CD14-positive monocyte (primary cell): Measurements from ENCODE around the gene DNA2. TPM values are rescaled to one million over a fixed set of nuclear protein-coding genes. Genes with fewer than 3 reads are reported as not detected.

Experiments
- DNase-seq, 3 donors: peaks; one replicate each; pipeline ENCODE4 v3.0.0-alpha.2; 2011 to 2022
- H2AFZ ChIP-seq: 2 replicates; pipeline ENCODE4 v1.6.0; 2012; ENCODE audit warnings: mild to moderate bottlenecking, low read depth, low read length, inconsistent platforms; ENCODE audit not compliant: insufficient read depth, poor library complexity, severe bottlenecking
- H3K27ac ChIP-seq, 2 donors: 1 replicate in 1 of 2; 2 replicates in 1 of 2; pipeline ENCODE4 v1.5.1; 2012 to 2013; ENCODE audit warnings: low read length in 2 of 2, control low read depth in 1 of 2, inconsistent platforms in 1 of 2, low read depth in 1 of 2, mild to moderate bottlenecking in 1 of 2
- H3K27me3 ChIP-seq, 2 donors: one replicate each; pipeline versions ENCODE4 v1.6.0 to v1.6.1; 2011 to 2013; ENCODE audit warnings: low read length in 2 of 2; ENCODE audit not compliant: control insufficient read depth in 2 of 2, insufficient read depth in 2 of 2
- H3K36me3 ChIP-seq, 2 donors: replicated peaks in 1 of 2; 1 replicate in 1 of 2; 2 replicates in 1 of 2; pipeline versions ENCODE4 v1.5.1 to v1.6.1; 2012 to 2013; ENCODE audit warnings: low read length in 2 of 2, control low read depth in 1 of 2, inconsistent platforms in 1 of 2, mild to moderate bottlenecking in 1 of 2; ENCODE audit not compliant: insufficient read depth in 2 of 2, control insufficient read depth in 1 of 2
- H3K4me1 ChIP-seq, 2 donors: 1 replicate in 1 of 2; 2 replicates in 1 of 2; pipeline versions ENCODE4 v1.5.1 to v1.6.1; 2012 to 2013; ENCODE audit warnings: low read length in 2 of 2, control low read depth in 1 of 2, inconsistent platforms in 1 of 2, mild to moderate bottlenecking in 1 of 2, moderate library complexity in 1 of 2; ENCODE audit not compliant: insufficient read depth in 2 of 2, control insufficient read depth in 1 of 2
- H3K4me2 ChIP-seq: replicated peaks from 2 replicates; pipeline ENCODE3; 2012; ENCODE audit warnings: low read length, moderate library complexity, mild to moderate bottlenecking; ENCODE audit not compliant: poor library complexity, severe bottlenecking; ENCODE audit errors: extremely low read depth
- H3K4me3 ChIP-seq, 3 experiments: fragments of 200-600 bp in 1 of 3; sonication (generic) in 1 of 3; replicated peaks in 1 of 3; 1 replicate in 2 of 3; 2 replicates in 1 of 3; pipeline ENCODE4 v1.5.1; 2011 to 2013; ENCODE audit warnings: low read length in 3 of 3, mild to moderate bottlenecking in 3 of 3, control low read depth in 2 of 3, low read depth in 2 of 3, inconsistent platforms in 1 of 3, moderate library complexity in 1 of 3
- H3K79me2 ChIP-seq: 2 replicates; pipeline ENCODE4 v1.6.0; 2012; ENCODE audit warnings: mild to moderate bottlenecking, control low read depth, inconsistent platforms, low read length, moderate library complexity; ENCODE audit not compliant: insufficient read depth
- H3K9ac ChIP-seq: 2 replicates; pipeline ENCODE4 v1.6.0; 2017; ENCODE audit warnings: low read length, mild to moderate bottlenecking; ENCODE audit not compliant: insufficient read depth, poor library complexity, severe bottlenecking
- H3K9me3 ChIP-seq, 2 donors: replicated peaks in 1 of 2; 1 replicate in 1 of 2; 2 replicates in 1 of 2; pipeline versions ENCODE4 v1.5.1 to v1.6.1; 2012 to 2013; ENCODE audit warnings: low read length in 2 of 2, control low read depth in 1 of 2; ENCODE audit not compliant: control insufficient read depth in 1 of 2, insufficient read depth in 1 of 2
- H4K20me1 ChIP-seq: 2 replicates; pipeline ENCODE4 v1.6.0; 2012; ENCODE audit warnings: mild to moderate bottlenecking, low read length, control low read depth, moderate library complexity; ENCODE audit not compliant: insufficient read depth
- H3K27ac Mint-ChIP-seq, 7 donors: one replicate each; pipeline ENCODE4 v1.8.0; 2020; ENCODE audit warnings: mild to moderate bottlenecking in 7 of 7, mixed read lengths in 7 of 7, moderate library complexity in 6 of 7, inconsistent platforms in 2 of 7
- H3K27me3 Mint-ChIP-seq, 3 donors: one replicate each; pipeline ENCODE4 v1.8.0; 2021 to 2022; ENCODE audit warnings: low read depth in 3 of 3, mild to moderate bottlenecking in 3 of 3, mixed read lengths in 3 of 3, moderate library complexity in 3 of 3, inconsistent platforms in 1 of 3
- H3K36me3 Mint-ChIP-seq, 2 donors: one replicate each; pipeline ENCODE4 v1.8.0; 2020; ENCODE audit warnings: mixed read lengths in 2 of 2, inconsistent platforms in 1 of 2, mild to moderate bottlenecking in 1 of 2
- H3K4me1 Mint-ChIP-seq: one replicate; pipeline ENCODE4 v1.8.0; 2020; ENCODE audit warnings: mild to moderate bottlenecking, mixed read lengths
- H3K4me3 Mint-ChIP-seq, 2 donors: one replicate each; pipeline ENCODE4 v1.8.0; 2020; ENCODE audit warnings: mild to moderate bottlenecking in 2 of 2, mixed read lengths in 2 of 2, moderate library complexity in 1 of 2
- H3K9me3 Mint-ChIP-seq, 7 donors: one replicate each; pipeline ENCODE4 v1.8.0; 2020 to 2022; ENCODE audit warnings: mixed read lengths in 7 of 7, mild to moderate bottlenecking in 6 of 7, moderate library complexity in 6 of 7, inconsistent platforms in 2 of 7
- CTCF ChIP-seq: fragments of 200-600 bp; IDR thresholded peaks from one replicate; pipeline ENCODE4 v1.8.0; 2022; ENCODE audit warnings: antibody characterized with exemption, mild to moderate bottlenecking
- WGBS: methylation state at CpG from one replicate; pipeline ENCODE4 v1.1.5; 2013; ENCODE audit warnings: missing lambda C conversion rate; ENCODE audit not compliant: insufficient coverage; 5-methylcytosine and 5-hydroxymethylcytosine counted together
- intact Hi-C, 2 donors: fragments of 100-400 bp; cut with micrococcal nuclease; formaldehyde crosslinking; loops; one replicate each; pipeline versions ENCODE4 v1.15.0 to v1.15.1; 2023
- polyA plus RNA-seq, 3 donors: library from polyadenylated mRNA; depleted of rRNA in 1 of 3; unstranded in 2 of 3; stranded (reverse) in 1 of 3; fragments of 300-500 nt in 2 of 3; fragments of >200 nt in 1 of 3; fragmentation: Illumina TruSeq in 2 of 3; gene quantifications; 1 replicate in 2 of 3; 2 replicates in 1 of 3; pipeline ENCODE4 v1.2.3, GENCODE V29; 2012 to 2021

Gene DNA2
- polyA plus RNA-seq, 3 donors: 0.08 to 0.99 (median 0.18) TPM

GRCh38 chr10:68508090-68508489 lies 36.3 kb upstream of the DNA2 start:
- intact Hi-C loops: no loop called here
- H3K27ac ChIP-seq: no peak overlapping the region
- no peaks in the 10 kb centered on the region for H4K20me1 ChIP-seq
- no peak for DNase-seq
- Mint-ChIP-seq H3K4me1 (no peaks in the 10 kb centered on the region), H3K36me3 (peaks cover 29 to 42% of the 10 kb centered on the region in 2 donors), H3K4me3 (no peak overlapping the region), H3K9me3 (no peaks in the 10 kb centered on the region), H3K27ac (peak overlapping the region in 2 of 7 donors; percentile 3 to 22), H3K27me3 (no peaks in the 10 kb centered on the region)
- no peak for TF ChIP-seq CTCF
- no peaks in the 10 kb centered on the region for H3K9me3 ChIP-seq
- H2AFZ ChIP-seq: no peak overlapping the region
- H3K27me3 ChIP-seq: no peaks in the 10 kb centered on the region
- no peak overlapping the region for H3K4me3 ChIP-seq
- no peak overlapping the region for H3K4me2 ChIP-seq
- no peaks in the 10 kb centered on the region for H3K79me2 ChIP-seq
- H3K4me1 ChIP-seq: no peaks in the 10 kb centered on the region
- WGBS: no CpG with 5 or more reads among the region's 6 CpGs
- H3K36me3 ChIP-seq: peaks cover 15 to 26% of the 10 kb centered on the region in 2 donors
- no peak overlapping the region for H3K9ac ChIP-seq

GRCh38 chr10:68506411-68506810 lies 34.6 kb upstream of the DNA2 start:
- Histone ChIP-seq H3K9me3 (no peaks in the 10 kb centered on the region), H3K9ac (no peak overlapping the region), H4K20me1 (no peaks in the 10 kb centered on the region), H3K4me1 (no peaks in the 10 kb centered on the region), H3K4me2 (no peak overlapping the region), H3K4me3 (no peak overlapping the region), H3K36me3 (peaks cover 21 to 36% of the 10 kb centered on the region in 2 donors), H3K79me2 (no peaks in the 10 kb centered on the region), H3K27me3 (no peaks in the 10 kb centered on the region), H3K27ac (no peak overlapping the region), H2AFZ (no peak overlapping the region)
- no peaks in the 10 kb centered on the region for H3K27me3 Mint-ChIP-seq
- intact Hi-C loops: no loop called here
- no CpG with 5 or more reads among the region's 5 CpGs for WGBS
- DNase-seq: no peak
- no peak for TF ChIP-seq CTCF
- no peaks in the 10 kb centered on the region for H3K9me3 Mint-ChIP-seq
- peaks cover 34 to 43% of the 10 kb centered on the region in 2 donors for H3K36me3 Mint-ChIP-seq
- no peaks in the 10 kb centered on the region for H3K4me1 Mint-ChIP-seq
- no peak overlapping the region for H3K4me3 Mint-ChIP-seq
- no peak overlapping the region for H3K27ac Mint-ChIP-seq
